B cell (primary cell): ENCODE measurements around the gene CADM2.

Experiments
- EZH2 ChIP-seq: IDR thresholded peaks from 2 replicates; pipeline ENCODE4 v1.6.1; 2012; ENCODE audit warnings: borderline replicate concordance, low read depth, mild to moderate bottlenecking, moderate library complexity, low read length; ENCODE audit not compliant: insufficient read depth, poor library complexity, severe bottlenecking
- TF ChIP-seq, protein P1 (sequence below): fragments of 200-600 bp; IDR thresholded peaks from one replicate; pipeline ENCODE4 v1.8.0; 2022; ENCODE audit warnings: antibody characterized with exemption, mild to moderate bottlenecking

DNA sequence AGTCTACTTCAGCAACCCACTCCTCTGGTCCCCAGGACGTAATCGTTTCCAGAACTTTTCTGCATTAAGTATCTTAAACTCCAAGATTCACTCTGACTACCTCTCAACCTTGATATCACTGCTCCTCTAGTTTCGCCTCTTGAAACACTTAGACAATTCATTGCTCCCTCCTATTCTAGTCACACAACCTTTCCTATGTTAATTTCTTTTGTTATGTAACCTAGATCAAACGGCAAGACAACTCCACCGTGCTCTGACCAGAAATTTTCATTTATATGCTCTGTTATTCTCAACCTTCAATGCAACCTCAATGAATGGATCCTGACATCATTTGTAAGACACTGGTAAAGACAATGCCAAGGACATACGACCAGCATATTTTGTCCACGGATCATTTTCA is 71.3 kb downstream of the CADM2 start:
- TF ChIP-seq, protein P1, sequence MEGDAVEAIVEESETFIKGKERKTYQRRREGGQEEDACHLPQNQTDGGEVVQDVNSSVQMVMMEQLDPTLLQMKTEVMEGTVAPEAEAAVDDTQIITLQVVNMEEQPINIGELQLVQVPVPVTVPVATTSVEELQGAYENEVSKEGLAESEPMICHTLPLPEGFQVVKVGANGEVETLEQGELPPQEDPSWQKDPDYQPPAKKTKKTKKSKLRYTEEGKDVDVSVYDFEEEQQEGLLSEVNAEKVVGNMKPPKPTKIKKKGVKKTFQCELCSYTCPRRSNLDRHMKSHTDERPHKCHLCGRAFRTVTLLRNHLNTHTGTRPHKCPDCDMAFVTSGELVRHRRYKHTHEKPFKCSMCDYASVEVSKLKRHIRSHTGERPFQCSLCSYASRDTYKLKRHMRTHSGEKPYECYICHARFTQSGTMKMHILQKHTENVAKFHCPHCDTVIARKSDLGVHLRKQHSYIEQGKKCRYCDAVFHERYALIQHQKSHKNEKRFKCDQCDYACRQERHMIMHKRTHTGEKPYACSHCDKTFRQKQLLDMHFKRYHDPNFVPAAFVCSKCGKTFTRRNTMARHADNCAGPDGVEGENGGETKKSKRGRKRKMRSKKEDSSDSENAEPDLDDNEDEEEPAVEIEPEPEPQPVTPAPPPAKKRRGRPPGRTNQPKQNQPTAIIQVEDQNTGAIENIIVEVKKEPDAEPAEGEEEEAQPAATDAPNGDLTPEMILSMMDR, result no peak
- TF ChIP-seq EZH2, result no peak
